ENCODE measurements around the gene DCBLD1. TPM values are rescaled to one million over a fixed set of nuclear protein-coding genes. Genes with fewer than 3 reads are reported as not detected.
A peak's percentile ranks its signal among the peaks of the same experiment; 100 is the strongest.

The DCBLD1 gene
- polyA plus RNA-seq, 3 donors: 2.9 to 3.3 (median 3.1) TPM

DNA sequence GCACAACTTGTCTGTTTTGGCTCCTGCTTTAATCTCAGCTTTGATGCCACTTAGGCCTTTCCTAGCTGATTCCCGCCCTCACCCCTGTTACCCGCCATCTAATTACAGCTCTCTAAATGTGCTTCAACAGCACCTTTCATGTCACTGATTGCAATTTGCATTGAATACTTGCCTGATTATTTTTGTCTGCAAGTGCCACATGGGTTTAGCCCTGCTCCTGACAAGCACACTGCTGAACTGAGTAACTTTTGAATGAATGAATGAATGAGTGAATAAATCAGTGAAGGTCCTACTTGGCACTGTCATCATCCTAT, 591 bp upstream of the DCBLD1 start:
- peak overlapping the region; percentile 68 for H3K9ac ChIP-seq (ENCODE audit: insufficient read depth, low read length, poor library complexity, severe bottlenecking)

DNA sequence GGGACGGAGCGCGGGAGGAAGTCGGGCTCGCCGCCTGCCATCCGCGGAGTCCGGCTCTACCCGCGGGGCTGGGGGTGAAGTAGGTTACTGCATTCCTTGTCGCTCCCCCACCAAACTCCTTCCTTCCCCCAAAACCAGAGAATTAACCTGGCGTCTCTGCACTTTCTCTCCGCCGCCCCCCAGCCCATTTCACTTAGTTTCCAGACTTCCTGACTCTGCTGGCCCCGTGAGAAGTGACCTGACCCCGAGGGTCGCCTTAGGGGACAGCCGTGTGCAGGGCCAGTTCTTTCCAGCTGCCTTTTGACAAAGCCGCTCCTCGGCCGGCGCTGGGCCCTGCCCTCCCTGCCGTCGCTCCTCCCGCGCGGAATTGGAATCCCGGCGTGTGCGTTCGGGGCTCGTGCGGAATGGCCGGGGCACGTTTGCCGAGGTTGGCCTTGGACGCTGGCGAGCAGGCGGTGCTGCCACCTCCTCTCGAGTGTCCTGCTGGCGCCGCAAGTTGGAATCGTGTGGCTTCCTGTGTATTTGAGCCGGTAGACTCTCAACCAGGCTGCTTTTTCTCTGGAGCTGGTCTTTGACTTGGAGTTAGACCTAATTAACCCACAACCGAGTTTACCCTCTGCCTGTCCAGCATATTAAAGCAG, 650 bp downstream of the DCBLD1 start:
- H3K27me3 Mint-ChIP-seq (ENCODE audit: low read depth in 3 of 3): peaks cover 53 to 61% (median 54%) of the 10 kb centered on the region in 3 donors
- Histone ChIP-seq H3K36me3 (replicated peaks in 1 of 2; ENCODE audit: control insufficient read depth in 1 of 2, insufficient read depth in 2 of 2, low read length in 2 of 2) (no peaks in the 10 kb centered on the region), H3K4me3 (replicated peaks in 1 of 3; ENCODE audit: low read depth in 2 of 3, low read length in 3 of 3) (peak overlapping the region; percentile 83 to 90 (median 88)), H3K4me2 (replicated peaks; ENCODE audit: extremely low read depth, low read length, poor library complexity, severe bottlenecking) (peak overlapping the region; percentile 92), H3K9ac (ENCODE audit: insufficient read depth, low read length, poor library complexity, severe bottlenecking) (peak overlapping the region; percentile 68), H3K27ac (ENCODE audit: low read depth in 1 of 2, low read length in 2 of 2) (peak overlapping the region; percentile 49 to 69), H4K20me1 (ENCODE audit: insufficient read depth, low read length) (no peaks in the 10 kb centered on the region), H3K9me3 (replicated peaks in 1 of 2; ENCODE audit: control insufficient read depth in 1 of 2, insufficient read depth in 1 of 2, low read length in 2 of 2) (peaks cover 0 to 6% of the 10 kb centered on the region in 2 donors), H2AFZ (ENCODE audit: insufficient read depth, low read depth, low read length, poor library complexity, severe bottlenecking) (peak overlapping the region; percentile 92), H3K79me2 (ENCODE audit: insufficient read depth, low read length) (no peaks in the 10 kb centered on the region), H3K4me1 (ENCODE audit: control insufficient read depth in 1 of 2, insufficient read depth in 2 of 2, low read length in 2 of 2) (peaks cover 16 to 26% of the 10 kb centered on the region in 2 donors), H3K27me3 (ENCODE audit: control insufficient read depth in 2 of 2, insufficient read depth in 2 of 2, low read length in 2 of 2) (peaks cover 22 to 55% of the 10 kb centered on the region in 2 donors)
- TF ChIP-seq, protein P1, sequence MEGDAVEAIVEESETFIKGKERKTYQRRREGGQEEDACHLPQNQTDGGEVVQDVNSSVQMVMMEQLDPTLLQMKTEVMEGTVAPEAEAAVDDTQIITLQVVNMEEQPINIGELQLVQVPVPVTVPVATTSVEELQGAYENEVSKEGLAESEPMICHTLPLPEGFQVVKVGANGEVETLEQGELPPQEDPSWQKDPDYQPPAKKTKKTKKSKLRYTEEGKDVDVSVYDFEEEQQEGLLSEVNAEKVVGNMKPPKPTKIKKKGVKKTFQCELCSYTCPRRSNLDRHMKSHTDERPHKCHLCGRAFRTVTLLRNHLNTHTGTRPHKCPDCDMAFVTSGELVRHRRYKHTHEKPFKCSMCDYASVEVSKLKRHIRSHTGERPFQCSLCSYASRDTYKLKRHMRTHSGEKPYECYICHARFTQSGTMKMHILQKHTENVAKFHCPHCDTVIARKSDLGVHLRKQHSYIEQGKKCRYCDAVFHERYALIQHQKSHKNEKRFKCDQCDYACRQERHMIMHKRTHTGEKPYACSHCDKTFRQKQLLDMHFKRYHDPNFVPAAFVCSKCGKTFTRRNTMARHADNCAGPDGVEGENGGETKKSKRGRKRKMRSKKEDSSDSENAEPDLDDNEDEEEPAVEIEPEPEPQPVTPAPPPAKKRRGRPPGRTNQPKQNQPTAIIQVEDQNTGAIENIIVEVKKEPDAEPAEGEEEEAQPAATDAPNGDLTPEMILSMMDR (IDR thresholded peaks at IDR 0.05): no peak
- peak in 2 of 3 donors; percentile 14 to 24 for DNase-seq
- peak overlapping the region; percentile 90 to 97 for H3K4me3 Mint-ChIP-seq
- H3K27ac Mint-ChIP-seq: peak overlapping the region; percentile 59 to 89 (median 78)
- peaks cover 0 to 7% (median 0%) of the 10 kb centered on the region in 7 donors for H3K9me3 Mint-ChIP-seq
- H3K4me1 Mint-ChIP-seq: peaks cover 23% of the 10 kb centered on the region
- H3K36me3 Mint-ChIP-seq: peaks cover 6 to 7% of the 10 kb centered on the region in 2 donors
- intact Hi-C loops (cut with micrococcal nuclease): loop anchor here (10.0 kb wide), 2 partner anchors 122 to 212 kb away; partner anchors contain the start of gene GOPC (in 1 of the 2)
- under 1% methylated on average over 34 of the region's 46 CpGs for WGBS (ENCODE audit: insufficient coverage)

More for the DNA sequence above, 591 bp upstream of the DCBLD1 start:
- H3K4me3 ChIP-seq (replicated peaks in 1 of 3; ENCODE audit: low read depth in 2 of 3, low read length in 3 of 3): peak overlapping the region; percentile 28 to 90 (median 31)
- H3K27me3 ChIP-seq (ENCODE audit: control insufficient read depth in 2 of 2, insufficient read depth in 2 of 2, low read length in 2 of 2): peaks cover 22 to 58% of the 10 kb centered on the region in 2 donors
- TF ChIP-seq, protein P1 (IDR thresholded peaks at IDR 0.05): no peak
- H2AFZ ChIP-seq (ENCODE audit: insufficient read depth, low read depth, low read length, poor library complexity, severe bottlenecking): peak overlapping the region; percentile 92
- H3K4me1 Mint-ChIP-seq: peaks cover 24% of the 10 kb centered on the region
- peak overlapping the region in 2 of 7 donors; percentile 52 to 68 for H3K27ac Mint-ChIP-seq
- no peaks in the 10 kb centered on the region for H4K20me1 ChIP-seq (ENCODE audit: insufficient read depth, low read length)
- intact Hi-C loops (cut with micrococcal nuclease): loop anchor here (10.0 kb wide), 2 partner anchors 123 to 213 kb away; partner anchors contain the start of gene GOPC (in 1 of the 2)
- peaks cover 16 to 26% of the 10 kb centered on the region in 2 donors for H3K4me1 ChIP-seq (ENCODE audit: control insufficient read depth in 1 of 2, insufficient read depth in 2 of 2, low read length in 2 of 2)
- H3K36me3 Mint-ChIP-seq: peaks cover 3 to 7% of the 10 kb centered on the region in 2 donors
- peak overlapping the region; percentile 83 to 93 for H3K4me3 Mint-ChIP-seq
- WGBS (ENCODE audit: insufficient coverage): 25% methylated on average over 2 of the region's 2 CpGs
- H3K27ac ChIP-seq (ENCODE audit: low read depth in 1 of 2, low read length in 2 of 2): no peak overlapping the region
- peaks cover 0 to 6% of the 10 kb centered on the region in 2 donors for H3K9me3 ChIP-seq (replicated peaks in 1 of 2; ENCODE audit: control insufficient read depth in 1 of 2, insufficient read depth in 1 of 2, low read length in 2 of 2)
- peak overlapping the region; percentile 92 for H3K4me2 ChIP-seq (replicated peaks; ENCODE audit: extremely low read depth, low read length, poor library complexity, severe bottlenecking)
- peaks cover 51 to 59% (median 51%) of the 10 kb centered on the region in 3 donors for H3K27me3 Mint-ChIP-seq (ENCODE audit: low read depth in 3 of 3)
- H3K36me3 ChIP-seq (replicated peaks in 1 of 2; ENCODE audit: control insufficient read depth in 1 of 2, insufficient read depth in 2 of 2, low read length in 2 of 2): no peaks in the 10 kb centered on the region
- H3K79me2 ChIP-seq (ENCODE audit: insufficient read depth, low read length): no peaks in the 10 kb centered on the region
- no peak for DNase-seq
- H3K9me3 Mint-ChIP-seq: peaks cover 0 to 7% (median 0%) of the 10 kb centered on the region in 7 donors

Data from CD14-positive monocyte (primary cell).